ENCODE data around the gene ITGAV.

ITGAV gene

GRCh38 chr2:186544255-186544675, 45.6 kb upstream of the ITGAV start:
- peak; percentile 86 for TF ChIP-seq TEAD4 (IDR thresholded peaks at IDR 0.05)
- TF ChIP-seq MAX (IDR thresholded peaks at IDR 0.05): 0 out of 2 replicates have a peak, but pooled peaks have one; percentile 8
- peak; percentile 41; the same call in 1 of the 2 replicates for TF ChIP-seq EP300 (IDR thresholded peaks at IDR 0.05; ENCODE audit: borderline replicate concordance)
- no peak for TF ChIP-seq USF1 (IDR thresholded peaks at IDR 0.05)

GRCh38 chr2:186546846-186547245, 43.0 kb upstream of the ITGAV start:
- no peak for TF ChIP-seq USF1 (IDR thresholded peaks at IDR 0.05)
- no peak for TF ChIP-seq NFIC (IDR thresholded peaks at IDR 0.05)
- no peak for TF ChIP-seq ZBTB7A (IDR thresholded peaks at IDR 0.05; ENCODE audit: low read depth)
- TF ChIP-seq FOXM1 (IDR thresholded peaks at IDR 0.05; ENCODE audit: borderline replicate concordance, low read depth): no peak
- TF ChIP-seq TEAD4 (IDR thresholded peaks at IDR 0.05): no peak
- TF ChIP-seq MAX (IDR thresholded peaks at IDR 0.05): no peak
- TF ChIP-seq TAF1 (IDR thresholded peaks at IDR 0.05; ENCODE audit: low read depth): no peak
- TF ChIP-seq TCF12 (IDR thresholded peaks at IDR 0.05; ENCODE audit: low read depth): no peak

GRCh38 chr2:186551323-186552050, 38.4 kb upstream of the ITGAV start:
- no peak for TF ChIP-seq MAX (IDR thresholded peaks at IDR 0.05)
- TF ChIP-seq RAD21 (IDR thresholded peaks at IDR 0.05; ENCODE audit: low read depth): no peak
- no peak for TF ChIP-seq ZBTB7A (IDR thresholded peaks at IDR 0.05; ENCODE audit: low read depth)
- no peak for TF ChIP-seq USF1 (IDR thresholded peaks at IDR 0.05)
- TF ChIP-seq TEAD4 (IDR thresholded peaks at IDR 0.05): no peak
- no peak for TF ChIP-seq EGR1 (IDR thresholded peaks at IDR 0.05)
- no peak for TF ChIP-seq TAF1 (IDR thresholded peaks at IDR 0.05; ENCODE audit: low read depth)
- no peak for TF ChIP-seq CREB1 (IDR thresholded peaks at IDR 0.05; ENCODE audit: low read depth)
- no peak for TF ChIP-seq REST (IDR thresholded peaks at IDR 0.05; ENCODE audit: low read depth)

- TF ChIP-seq RAD21 (IDR thresholded peaks at IDR 0.05; ENCODE audit: low read depth): no peak
- no peak for TF ChIP-seq TCF12 (IDR thresholded peaks at IDR 0.05; ENCODE audit: low read depth)
- TF ChIP-seq TEAD4 (IDR thresholded peaks at IDR 0.05): no peak
- no peak for TF ChIP-seq CEBPB (IDR thresholded peaks at IDR 0.05)
- no peak for TF ChIP-seq ZBTB7A (IDR thresholded peaks at IDR 0.05; ENCODE audit: low read depth)
- no peak for TF ChIP-seq CREB1 (IDR thresholded peaks at IDR 0.05; ENCODE audit: low read depth)
- no peak for TF ChIP-seq MAX (IDR thresholded peaks at IDR 0.05)
- TF ChIP-seq REST (IDR thresholded peaks at IDR 0.05; ENCODE audit: low read depth): no peak
- TF ChIP-seq USF1 (IDR thresholded peaks at IDR 0.05): no peak
- no peak for TF ChIP-seq NFIC (IDR thresholded peaks at IDR 0.05)
- TF ChIP-seq EGR1 (IDR thresholded peaks at IDR 0.05): no peak
- no peak for TF ChIP-seq TAF1 (IDR thresholded peaks at IDR 0.05; ENCODE audit: low read depth)
- TF ChIP-seq EP300 (IDR thresholded peaks at IDR 0.05; ENCODE audit: borderline replicate concordance): no peak
- TF ChIP-seq YY1 (IDR thresholded peaks at IDR 0.05; ENCODE audit: low read depth): no peak
These were observed 35.4 kb upstream of the ITGAV start for GRCh38 chr2:186554429-186554828.

All from Ishikawa (cell line).